ENCODE data around the gene PUS7.
"Not testable (repeated sequence)": the region's sequence is repeated elsewhere in the genome, so short reads cannot be mapped to it uniquely, and the experiment has no call there.

Gene PUS7

GRCh38 chr7:105448181-105448580 lies 73.9 kb downstream of the PUS7 start:
- DNase-seq (ENCODE audit: low read depth), result no peak

- DNase-seq (ENCODE audit: low read depth), result no peak
These were observed 77.6 kb downstream of the PUS7 start for GRCh38 chr7:105444342-105444987.

- DNase-seq (ENCODE audit: low read depth), result not testable (repeated sequence)
These were observed 79.9 kb downstream of the PUS7 start for GRCh38 chr7:105442214-105442613.

DNA sequence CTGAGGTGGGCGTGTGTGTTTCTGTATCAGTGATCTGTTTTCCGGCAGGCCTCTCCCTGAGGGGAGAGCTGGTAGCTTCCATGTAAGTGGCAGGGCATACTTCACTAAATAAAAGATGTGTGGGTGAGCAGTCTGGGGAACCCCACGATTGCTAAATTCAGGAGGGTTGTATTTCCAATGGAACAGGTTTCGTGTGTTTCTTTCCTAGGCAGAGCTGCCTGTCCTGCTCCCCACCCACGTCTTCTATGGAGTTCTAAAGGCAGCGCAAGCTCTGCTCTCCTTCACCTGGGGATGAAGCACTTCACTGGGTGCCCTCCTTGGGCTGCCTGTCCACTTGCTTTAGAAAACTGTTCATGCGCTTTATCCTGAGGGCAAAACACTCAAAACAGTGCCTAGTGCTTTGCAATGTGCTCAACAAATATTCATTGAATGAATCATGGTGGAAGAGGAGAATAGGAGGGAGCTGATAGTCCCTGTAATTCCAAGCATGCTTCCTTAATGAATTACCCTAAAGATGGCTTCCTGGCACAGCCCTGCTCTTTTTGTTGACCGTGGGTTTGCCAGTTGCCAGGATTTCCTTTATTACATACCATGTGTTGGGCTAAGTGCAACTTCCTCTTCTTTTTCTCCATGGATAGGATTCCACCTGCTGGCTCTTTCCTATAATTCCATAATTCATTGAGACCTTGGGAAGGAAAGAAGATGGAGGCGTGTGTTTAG lies 82.7 kb downstream of the PUS7 start:
- no peak for DNase-seq (ENCODE audit: low read depth)

- DNase-seq (ENCODE audit: low read depth), result no peak
These were observed 83.3 kb downstream of the PUS7 start for GRCh38 chr7:105438847-105439173.

DNA sequence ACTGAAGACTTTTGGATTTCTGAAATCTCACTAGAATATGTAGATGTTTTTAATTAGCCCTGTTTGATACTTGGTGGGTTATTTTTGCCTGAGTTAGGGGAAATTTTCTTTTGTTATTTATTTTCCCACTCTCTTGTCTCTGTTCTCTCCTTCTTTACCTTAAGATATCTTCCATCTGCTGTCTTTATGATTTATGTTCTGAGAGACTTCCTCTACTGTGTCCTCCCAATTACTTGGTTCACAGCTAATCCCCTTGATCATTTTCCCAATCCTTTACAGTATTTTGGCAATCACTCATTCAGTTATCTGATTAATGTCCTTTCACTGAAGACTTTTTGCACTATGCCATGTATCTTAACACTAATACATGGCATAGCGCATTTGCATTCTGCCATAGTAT lies 83.8 kb downstream of the PUS7 start:
- DNase-seq (ENCODE audit: low read depth), result no peak

GRCh38 chr7:105437356-105437755 lies 84.7 kb downstream of the PUS7 start:
- not testable (repeated sequence) for DNase-seq (ENCODE audit: low read depth)

- DNase-seq (ENCODE audit: low read depth), result no peak
These were observed 92.1 kb downstream of the PUS7 start for GRCh38 chr7:105429746-105430612.

DNA sequence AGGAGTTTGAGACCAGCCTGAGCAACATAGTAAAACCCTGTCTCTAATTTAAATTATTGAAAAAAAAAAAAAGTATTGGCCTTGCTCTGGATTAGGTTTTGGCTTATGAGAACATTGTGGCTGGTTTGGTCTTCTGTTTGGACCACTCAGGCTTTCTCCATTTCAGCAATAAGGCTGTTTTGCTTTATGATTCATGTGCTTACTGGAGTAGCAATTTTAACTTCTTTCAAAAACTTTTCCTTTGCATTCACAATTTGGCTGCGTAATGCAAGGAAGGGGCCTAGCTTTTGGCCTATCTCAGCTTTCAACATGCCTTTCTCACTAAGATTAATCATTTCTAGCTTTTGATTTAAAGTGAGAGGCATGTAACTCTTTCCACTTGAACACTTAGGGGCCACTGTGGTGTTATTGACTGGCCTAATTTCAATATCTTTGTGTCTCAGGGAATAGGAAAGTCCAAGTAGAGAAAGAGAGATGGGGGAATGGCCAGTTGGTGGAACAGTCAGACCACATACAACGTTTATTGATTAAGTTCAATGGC lies 95.4 kb downstream of the PUS7 start:
- no peak for DNase-seq (ENCODE audit: low read depth)

GRCh38 chr7:105423987-105424386 lies 98.1 kb downstream of the PUS7 start:
- no peak for DNase-seq (ENCODE audit: low read depth)

DNA sequence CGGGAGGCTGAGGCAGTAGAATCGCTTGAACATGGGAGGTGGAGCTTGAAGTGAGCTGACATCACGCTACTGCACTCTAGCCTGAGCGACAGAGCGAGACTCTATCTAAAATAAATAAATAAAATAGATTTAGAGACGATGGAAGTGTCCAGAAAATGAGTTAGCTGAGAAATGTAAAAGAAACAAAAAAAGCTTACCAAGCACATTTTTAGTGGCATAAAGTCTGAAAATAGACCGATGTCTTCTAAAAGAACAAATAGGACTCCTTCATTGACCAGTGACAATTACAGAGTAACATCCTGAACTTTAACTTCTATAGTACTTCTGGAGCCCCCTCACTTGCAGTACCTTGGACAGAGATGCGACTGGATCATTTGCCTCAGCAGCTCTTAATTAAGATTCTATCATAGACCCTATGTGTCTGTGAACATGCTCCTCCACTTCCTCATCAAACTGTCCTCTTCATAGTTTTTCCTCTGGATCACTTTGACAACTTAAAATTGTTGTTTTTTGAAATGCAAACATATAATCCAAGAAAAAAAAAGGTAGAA lies 108.1 kb downstream of the PUS7 start:
- no peak for DNase-seq (ENCODE audit: low read depth)

DNA sequence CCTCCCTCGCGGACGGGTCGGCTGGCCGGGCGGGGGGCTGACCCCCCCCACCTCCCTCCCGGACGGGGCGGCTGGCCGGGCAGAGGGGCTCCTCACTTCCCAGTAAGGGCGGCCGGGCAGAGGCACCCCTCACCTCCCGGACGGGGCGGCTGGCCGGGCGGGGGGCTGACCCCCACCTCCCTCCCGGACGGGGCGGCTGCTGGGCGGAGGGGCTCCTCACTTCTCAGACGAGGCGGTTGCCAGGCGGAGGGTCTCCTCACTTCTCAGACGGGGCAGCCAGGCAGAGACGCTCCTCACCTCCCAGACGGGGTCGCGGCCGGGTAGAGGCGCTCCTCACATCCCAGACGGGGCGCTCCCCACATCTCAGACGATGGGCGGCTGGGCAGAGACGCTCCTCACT lies 111.3 kb downstream of the PUS7 start:
- not testable (repeated sequence) for DNase-seq (ENCODE audit: low read depth)

DNA sequence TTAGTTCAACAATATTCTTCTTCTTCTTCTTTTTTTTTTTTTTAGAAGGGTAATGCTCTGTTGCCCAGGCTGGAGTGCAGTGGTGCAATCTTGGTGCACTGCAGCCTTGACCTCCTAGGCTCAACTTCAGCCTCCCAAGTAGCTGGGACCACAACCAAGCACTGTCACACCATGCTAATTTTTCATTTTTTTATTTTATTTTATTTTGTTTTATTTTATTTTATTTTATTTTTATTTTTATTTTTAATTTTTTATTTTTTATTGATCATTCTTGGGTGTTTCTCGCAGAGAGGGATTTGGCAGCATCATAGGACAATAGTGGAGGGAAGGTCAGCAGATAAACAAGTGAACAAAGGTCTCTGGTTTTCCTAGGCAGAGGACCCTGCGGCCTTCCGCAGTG lies 112.3 kb downstream of the PUS7 start:
- not testable (repeated sequence) for DNase-seq (ENCODE audit: low read depth)

DNA sequence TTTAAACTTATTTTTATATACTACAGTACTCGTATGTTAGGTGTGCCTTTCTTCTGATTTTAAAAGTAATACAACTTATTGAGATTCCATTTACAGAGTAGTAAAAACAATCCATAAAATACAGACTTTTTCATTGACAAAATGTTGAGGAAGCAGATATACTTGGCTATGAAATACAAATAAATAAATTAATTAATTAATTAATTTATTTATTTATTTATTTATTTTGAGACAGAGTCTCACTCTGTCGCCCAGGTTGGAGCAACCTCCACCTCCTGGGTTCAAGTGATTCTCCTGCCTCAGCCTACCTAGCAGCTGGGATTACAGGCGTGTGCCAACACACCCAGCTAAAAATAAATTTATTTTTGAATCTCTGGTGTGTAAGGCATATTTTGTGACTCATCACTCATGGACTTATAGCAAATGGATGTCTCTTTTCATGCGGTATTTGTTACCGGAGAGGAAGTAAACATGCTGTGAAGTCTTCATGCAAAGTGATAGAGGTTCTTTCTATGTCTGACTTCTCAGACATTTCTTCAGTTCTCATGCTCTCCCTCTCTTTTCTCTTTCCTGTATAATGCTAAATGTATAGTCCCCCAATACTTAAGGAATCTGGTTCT lies 113.2 kb downstream of the PUS7 start:
- no peak for DNase-seq (ENCODE audit: low read depth)
